Ishikawa (cell line): Measurements from ENCODE around the gene ZNF783.

Experiments used
- CEBPB ChIP-seq: IDR thresholded peaks from 2 replicates; pipeline ENCODE4 v1.6.1; 2012
- CREB1 ChIP-seq: IDR thresholded peaks from 2 replicates; pipeline ENCODE4 v1.6.1; 2012; ENCODE audit warnings: low read depth
- EGR1 ChIP-seq: IDR thresholded peaks from 2 replicates; pipeline ENCODE4 v1.6.1; 2012
- EP300 ChIP-seq: IDR thresholded peaks from 2 replicates; pipeline ENCODE4 v1.6.1; 2012; ENCODE audit warnings: borderline replicate concordance
- FOXM1 ChIP-seq: IDR thresholded peaks from 2 replicates; pipeline ENCODE4 v1.6.1; 2012; ENCODE audit warnings: low read depth, borderline replicate concordance
- MAX ChIP-seq: IDR thresholded peaks from 2 replicates; pipeline ENCODE4 v1.6.1; 2012
- NFIC ChIP-seq: IDR thresholded peaks from 2 replicates; pipeline ENCODE4 v1.6.1; 2012
- RAD21 ChIP-seq: IDR thresholded peaks from 2 replicates; pipeline ENCODE4 v1.6.1; 2012; ENCODE audit warnings: low read depth
- TAF1 ChIP-seq: IDR thresholded peaks from 2 replicates; pipeline ENCODE4 v1.6.1; 2012; ENCODE audit warnings: low read depth, mild to moderate bottlenecking
- TCF12 ChIP-seq: IDR thresholded peaks from 2 replicates; pipeline ENCODE4 v1.6.1; 2012; ENCODE audit warnings: low read depth
- TEAD4 ChIP-seq: IDR thresholded peaks from 2 replicates; pipeline ENCODE4 v1.6.1; 2012
- YY1 ChIP-seq: IDR thresholded peaks from 2 replicates; pipeline ENCODE4 v1.6.1; 2012; ENCODE audit warnings: low read depth
- ZBTB7A ChIP-seq: IDR thresholded peaks from 2 replicates; pipeline ENCODE4 v1.6.1; 2012; ENCODE audit warnings: low read depth
- TF ChIP-seq, protein P1 (sequence below): IDR thresholded peaks from 2 replicates; pipeline ENCODE4 v1.6.1; 2012
- TF ChIP-seq, protein P2 (sequence below): IDR thresholded peaks from 2 replicates; pipeline ENCODE4 v1.6.1; 2012; ENCODE audit warnings: low read depth, mild to moderate bottlenecking

The ZNF783 gene

DNA sequence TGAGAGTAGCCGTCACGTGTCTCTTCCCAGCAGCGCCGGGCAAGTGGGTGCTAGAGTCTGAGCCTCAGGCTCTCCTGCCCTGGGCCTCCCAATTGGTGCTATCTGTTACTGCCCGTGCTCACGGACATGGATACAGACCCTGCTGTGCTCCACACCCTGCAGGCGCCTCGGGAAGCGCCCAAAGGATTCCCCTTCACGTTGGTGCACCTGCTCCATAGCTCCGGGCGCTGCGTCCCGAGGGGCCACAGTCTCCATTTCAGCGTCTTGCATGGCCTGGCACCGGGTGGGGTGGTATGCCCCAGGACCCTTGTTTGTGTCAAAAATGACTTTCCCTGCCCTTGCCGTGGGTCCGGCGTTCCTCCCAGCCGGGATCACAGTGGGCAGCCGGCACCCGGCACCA, 36.3 kb upstream of the ZNF783 start:
- TF ChIP-seq RAD21 (no peak), MAX (no peak), EGR1 (no peak), NFIC (no peak), TEAD4 (no peak), CREB1 (no peak), TAF1 (no peak)
- TF ChIP-seq, protein P1, sequence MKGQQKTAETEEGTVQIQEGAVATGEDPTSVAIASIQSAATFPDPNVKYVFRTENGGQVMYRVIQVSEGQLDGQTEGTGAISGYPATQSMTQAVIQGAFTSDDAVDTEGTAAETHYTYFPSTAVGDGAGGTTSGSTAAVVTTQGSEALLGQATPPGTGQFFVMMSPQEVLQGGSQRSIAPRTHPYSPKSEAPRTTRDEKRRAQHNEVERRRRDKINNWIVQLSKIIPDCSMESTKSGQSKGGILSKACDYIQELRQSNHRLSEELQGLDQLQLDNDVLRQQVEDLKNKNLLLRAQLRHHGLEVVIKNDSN = no peak
- TF ChIP-seq, protein P2, sequence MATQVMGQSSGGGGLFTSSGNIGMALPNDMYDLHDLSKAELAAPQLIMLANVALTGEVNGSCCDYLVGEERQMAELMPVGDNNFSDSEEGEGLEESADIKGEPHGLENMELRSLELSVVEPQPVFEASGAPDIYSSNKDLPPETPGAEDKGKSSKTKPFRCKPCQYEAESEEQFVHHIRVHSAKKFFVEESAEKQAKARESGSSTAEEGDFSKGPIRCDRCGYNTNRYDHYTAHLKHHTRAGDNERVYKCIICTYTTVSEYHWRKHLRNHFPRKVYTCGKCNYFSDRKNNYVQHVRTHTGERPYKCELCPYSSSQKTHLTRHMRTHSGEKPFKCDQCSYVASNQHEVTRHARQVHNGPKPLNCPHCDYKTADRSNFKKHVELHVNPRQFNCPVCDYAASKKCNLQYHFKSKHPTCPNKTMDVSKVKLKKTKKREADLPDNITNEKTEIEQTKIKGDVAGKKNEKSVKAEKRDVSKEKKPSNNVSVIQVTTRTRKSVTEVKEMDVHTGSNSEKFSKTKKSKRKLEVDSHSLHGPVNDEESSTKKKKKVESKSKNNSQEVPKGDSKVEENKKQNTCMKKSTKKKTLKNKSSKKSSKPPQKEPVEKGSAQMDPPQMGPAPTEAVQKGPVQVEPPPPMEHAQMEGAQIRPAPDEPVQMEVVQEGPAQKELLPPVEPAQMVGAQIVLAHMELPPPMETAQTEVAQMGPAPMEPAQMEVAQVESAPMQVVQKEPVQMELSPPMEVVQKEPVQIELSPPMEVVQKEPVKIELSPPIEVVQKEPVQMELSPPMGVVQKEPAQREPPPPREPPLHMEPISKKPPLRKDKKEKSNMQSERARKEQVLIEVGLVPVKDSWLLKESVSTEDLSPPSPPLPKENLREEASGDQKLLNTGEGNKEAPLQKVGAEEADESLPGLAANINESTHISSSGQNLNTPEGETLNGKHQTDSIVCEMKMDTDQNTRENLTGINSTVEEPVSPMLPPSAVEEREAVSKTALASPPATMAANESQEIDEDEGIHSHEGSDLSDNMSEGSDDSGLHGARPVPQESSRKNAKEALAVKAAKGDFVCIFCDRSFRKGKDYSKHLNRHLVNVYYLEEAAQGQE = no peak

DNA sequence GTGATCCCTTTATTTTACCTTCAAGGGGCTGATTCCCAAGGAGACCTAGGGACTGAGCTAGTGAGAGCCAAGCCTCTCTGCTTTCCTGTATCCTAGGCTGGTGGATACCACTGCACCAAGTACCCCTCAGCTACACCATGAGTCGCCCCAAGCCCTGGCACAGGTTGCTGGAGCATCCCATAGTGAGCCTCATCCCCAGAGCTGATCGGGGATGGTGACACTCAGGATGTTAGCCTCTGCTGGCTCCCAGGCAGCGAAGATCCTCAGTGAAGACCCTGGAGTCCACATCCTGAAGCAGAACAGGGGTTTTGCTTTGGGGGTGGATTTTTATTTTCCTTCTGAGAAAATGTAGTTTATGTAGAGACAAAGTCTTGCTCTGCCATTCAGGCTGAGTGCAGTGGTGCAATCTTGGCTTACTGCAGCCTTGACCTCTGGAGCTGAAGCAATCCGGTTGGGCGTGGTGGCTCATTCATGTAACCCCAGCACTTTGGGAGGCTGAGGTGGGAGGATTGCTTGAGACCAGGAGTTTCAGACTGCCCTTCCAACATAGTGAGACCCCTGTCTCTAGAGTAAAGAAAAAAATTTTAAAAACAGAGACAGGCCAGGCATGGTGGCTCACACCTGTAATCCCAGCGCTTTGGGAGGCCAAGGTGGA, 35.0 kb upstream of the ZNF783 start:
- no peak for TF ChIP-seq EGR1
- no peak for TF ChIP-seq ZBTB7A
- TF ChIP-seq MAX = no peak
- no peak for TF ChIP-seq FOXM1
- TF ChIP-seq YY1 = no peak
- TF ChIP-seq TAF1 = no peak
- TF ChIP-seq, protein P1 = no peak
- no peak for TF ChIP-seq NFIC
- TF ChIP-seq, protein P2 = no peak
- TF ChIP-seq TEAD4 = no peak
- no peak for TF ChIP-seq CEBPB
- no peak for TF ChIP-seq TCF12

GRCh38 chr7:149228831-149229471, 33.0 kb upstream of the ZNF783 start:
- TF ChIP-seq, protein P2 = no peak
- TF ChIP-seq ZBTB7A (no peak), EP300 (no peak), CREB1 (no peak), NFIC (no peak), TAF1 (no peak), RAD21 (no peak), MAX (no peak)
- TF ChIP-seq, protein P1 = no peak

- TF ChIP-seq EP300 = no peak
- TF ChIP-seq YY1 = no peak
- no peak for TF ChIP-seq EGR1
- TF ChIP-seq RAD21 = no peak
- TF ChIP-seq ZBTB7A = no peak
- TF ChIP-seq, protein P1 = no peak
- TF ChIP-seq CREB1 = no peak
- no peak for TF ChIP-seq FOXM1
- TF ChIP-seq, protein P2 = no peak
Observed at GRCh38 chr7:149229526-149229925, 32.5 kb upstream of the ZNF783 start.
